ENCODE measurements around the gene SLC16A9. TPM values are rescaled to one million over a fixed set of nuclear protein-coding genes. Genes with fewer than 3 reads are reported as not detected.

SLC16A9 gene
- total RNA-seq, 4 donors from 2014 or later = 0.17 to 0.82 (median 0.39) TPM

DNA sequence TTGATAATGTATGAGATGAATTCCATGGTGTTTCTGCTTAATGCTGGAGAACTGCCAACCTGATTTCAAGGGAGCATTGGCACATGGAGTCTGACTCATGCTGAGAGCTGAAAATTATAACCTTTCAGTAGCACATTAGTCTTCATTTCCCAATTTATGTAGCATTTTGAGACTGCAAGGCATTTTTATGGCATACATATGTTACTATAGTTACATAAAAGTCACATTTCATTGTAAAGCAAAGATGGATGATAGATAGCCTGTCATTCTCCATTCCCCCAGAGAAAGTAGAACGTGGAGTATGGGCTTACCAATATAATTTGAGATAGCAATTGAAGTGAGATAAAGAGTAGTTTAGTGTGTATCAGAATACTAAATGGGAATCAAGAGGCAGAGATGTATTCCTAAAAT, 103.1 kb downstream of the SLC16A9 start:
- TF ChIP-seq, protein P1, sequence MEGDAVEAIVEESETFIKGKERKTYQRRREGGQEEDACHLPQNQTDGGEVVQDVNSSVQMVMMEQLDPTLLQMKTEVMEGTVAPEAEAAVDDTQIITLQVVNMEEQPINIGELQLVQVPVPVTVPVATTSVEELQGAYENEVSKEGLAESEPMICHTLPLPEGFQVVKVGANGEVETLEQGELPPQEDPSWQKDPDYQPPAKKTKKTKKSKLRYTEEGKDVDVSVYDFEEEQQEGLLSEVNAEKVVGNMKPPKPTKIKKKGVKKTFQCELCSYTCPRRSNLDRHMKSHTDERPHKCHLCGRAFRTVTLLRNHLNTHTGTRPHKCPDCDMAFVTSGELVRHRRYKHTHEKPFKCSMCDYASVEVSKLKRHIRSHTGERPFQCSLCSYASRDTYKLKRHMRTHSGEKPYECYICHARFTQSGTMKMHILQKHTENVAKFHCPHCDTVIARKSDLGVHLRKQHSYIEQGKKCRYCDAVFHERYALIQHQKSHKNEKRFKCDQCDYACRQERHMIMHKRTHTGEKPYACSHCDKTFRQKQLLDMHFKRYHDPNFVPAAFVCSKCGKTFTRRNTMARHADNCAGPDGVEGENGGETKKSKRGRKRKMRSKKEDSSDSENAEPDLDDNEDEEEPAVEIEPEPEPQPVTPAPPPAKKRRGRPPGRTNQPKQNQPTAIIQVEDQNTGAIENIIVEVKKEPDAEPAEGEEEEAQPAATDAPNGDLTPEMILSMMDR (IDR thresholded peaks at IDR 0.05; ENCODE audit: low read depth) = no peak

DNA sequence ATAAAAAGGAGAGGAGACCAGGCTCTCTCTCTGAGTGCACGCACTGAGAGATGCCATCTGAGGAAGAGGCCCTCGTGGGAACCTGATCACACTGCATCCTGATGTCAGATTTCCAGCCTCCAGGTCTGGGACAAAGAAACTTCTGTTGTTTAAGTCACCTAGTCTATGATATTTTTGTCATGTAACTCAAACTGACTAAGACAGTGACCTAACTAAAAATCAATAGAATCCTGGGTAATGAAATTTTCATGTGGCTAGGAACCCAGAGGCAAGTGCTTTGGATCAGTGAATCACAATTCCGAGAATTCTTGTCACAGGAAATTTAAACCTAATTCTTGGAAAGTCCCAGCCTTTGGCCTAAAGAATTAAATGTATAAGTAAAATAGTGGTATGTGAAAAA, 107.7 kb downstream of the SLC16A9 start:
- TF ChIP-seq, protein P1 (IDR thresholded peaks at IDR 0.05; ENCODE audit: low read depth) = no peak

Other genes starting within 250 kb of the SLC16A9 start
- not detected for gene MRLN, start 43.6 kb upstream of the SLC16A9 start, total RNA-seq
- 10 to 100 TPM; 21.5 to 42.2 (median 35.6) TPM for gene CCDC6, start 196.7 kb upstream of the SLC16A9 start, total RNA-seq